ENCODE measurements around the gene PAPPA.

Gene PAPPA

DNA sequence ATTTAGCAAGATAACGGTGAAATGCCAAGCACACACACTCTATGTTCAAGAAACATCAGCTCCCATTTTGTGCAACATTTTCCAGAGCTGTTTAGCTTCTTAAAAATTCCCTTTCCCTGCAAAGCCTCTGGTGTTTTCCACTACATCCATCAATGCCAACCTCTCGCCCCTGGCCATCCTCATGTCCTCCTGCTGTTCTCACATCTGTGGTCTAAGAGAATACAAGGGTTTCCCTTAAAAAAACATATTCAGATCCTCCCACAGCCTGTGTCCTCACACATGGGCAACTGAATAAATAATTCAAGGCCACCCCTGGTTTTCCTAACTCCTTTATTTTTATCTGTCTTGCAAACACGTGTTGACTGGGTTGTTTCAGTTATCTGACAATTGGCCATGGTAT lies 70.3 kb downstream of the PAPPA start:
- DNase-seq (ENCODE audit: extremely low read depth, low read depth), result no peak
- TF ChIP-seq, protein P1, sequence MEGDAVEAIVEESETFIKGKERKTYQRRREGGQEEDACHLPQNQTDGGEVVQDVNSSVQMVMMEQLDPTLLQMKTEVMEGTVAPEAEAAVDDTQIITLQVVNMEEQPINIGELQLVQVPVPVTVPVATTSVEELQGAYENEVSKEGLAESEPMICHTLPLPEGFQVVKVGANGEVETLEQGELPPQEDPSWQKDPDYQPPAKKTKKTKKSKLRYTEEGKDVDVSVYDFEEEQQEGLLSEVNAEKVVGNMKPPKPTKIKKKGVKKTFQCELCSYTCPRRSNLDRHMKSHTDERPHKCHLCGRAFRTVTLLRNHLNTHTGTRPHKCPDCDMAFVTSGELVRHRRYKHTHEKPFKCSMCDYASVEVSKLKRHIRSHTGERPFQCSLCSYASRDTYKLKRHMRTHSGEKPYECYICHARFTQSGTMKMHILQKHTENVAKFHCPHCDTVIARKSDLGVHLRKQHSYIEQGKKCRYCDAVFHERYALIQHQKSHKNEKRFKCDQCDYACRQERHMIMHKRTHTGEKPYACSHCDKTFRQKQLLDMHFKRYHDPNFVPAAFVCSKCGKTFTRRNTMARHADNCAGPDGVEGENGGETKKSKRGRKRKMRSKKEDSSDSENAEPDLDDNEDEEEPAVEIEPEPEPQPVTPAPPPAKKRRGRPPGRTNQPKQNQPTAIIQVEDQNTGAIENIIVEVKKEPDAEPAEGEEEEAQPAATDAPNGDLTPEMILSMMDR (IDR thresholded peaks at IDR 0.05; ENCODE audit: low read depth, low read length, missing control alignments), result no peak
- no peak overlapping the region for H3K4me3 ChIP-seq (replicated peaks; ENCODE audit: low read depth, low read length)

DNA sequence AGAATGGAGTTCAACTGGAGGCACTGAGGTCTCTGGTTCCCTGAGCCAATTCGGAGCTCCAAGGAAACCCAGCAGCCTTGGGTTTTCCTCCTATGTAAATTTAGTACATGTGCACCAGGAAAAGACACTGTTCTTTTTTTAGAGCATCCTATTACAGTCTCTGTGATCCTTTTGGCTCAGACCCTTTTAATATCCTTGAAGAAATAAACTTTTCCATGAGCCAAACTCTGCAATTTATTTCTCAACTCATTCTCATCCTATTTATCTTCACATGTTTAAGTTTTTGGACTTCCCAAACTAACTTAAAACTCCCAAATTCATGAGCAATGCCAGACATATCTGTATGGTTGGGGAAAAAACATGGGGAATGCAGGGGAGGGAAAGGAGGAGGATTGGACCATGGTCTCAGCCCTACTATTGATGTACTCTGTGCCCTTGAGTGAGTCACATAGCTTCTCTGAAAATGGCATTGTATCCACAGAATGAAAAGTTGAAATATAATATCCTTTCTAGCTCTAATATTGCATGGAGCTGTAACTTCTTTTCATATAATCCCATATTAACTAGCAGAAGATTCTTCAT lies 76.6 kb downstream of the PAPPA start:
- no peak for DNase-seq (ENCODE audit: extremely low read depth, low read depth)
- TF ChIP-seq, protein P1 (IDR thresholded peaks at IDR 0.05; ENCODE audit: low read depth, low read length, missing control alignments), result no peak

DNA sequence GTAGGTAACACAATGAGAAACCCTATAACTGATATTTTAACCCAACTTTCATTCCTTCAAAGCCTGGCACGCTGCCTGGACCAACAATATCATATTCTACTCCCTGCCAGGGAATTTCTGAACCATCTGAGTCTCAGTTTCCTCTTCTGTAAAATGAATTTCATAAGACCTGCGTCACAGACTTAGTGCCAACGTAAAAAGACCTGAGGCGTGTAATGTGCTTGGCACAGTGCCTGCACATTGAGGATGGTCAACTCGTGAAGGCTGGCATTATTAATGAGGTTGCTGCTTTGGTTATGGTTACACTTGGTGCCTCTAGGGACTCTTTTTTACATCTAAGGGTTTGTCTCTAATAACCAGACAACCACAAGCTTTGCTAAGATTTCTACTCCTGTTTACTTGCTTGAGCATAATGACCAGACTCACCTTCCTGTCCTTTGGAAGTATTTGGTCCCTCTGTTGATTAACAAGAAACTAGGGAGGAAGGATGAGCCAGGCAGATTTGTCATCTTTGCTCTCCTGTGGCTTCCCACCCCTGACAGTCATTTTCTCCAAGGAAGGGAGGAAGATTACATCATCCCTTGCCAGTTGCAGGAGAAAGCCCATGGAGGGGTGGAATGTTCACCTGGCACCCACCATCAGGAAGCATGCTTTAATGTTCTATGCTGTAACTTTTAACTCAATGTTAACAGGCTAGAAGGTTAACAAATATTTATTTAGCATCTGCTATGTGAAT lies 79.0 kb downstream of the PAPPA start:
- H3K4me3 ChIP-seq (replicated peaks; ENCODE audit: low read depth, low read length), result no peak overlapping the region
- TF ChIP-seq, protein P1 (IDR thresholded peaks at IDR 0.05; ENCODE audit: low read depth, low read length, missing control alignments), result no peak
- DNase-seq (ENCODE audit: extremely low read depth, low read depth), result no peak

More for the DNA sequence above, 76.6 kb downstream of the PAPPA start:
- H3K4me3 ChIP-seq (replicated peaks; ENCODE audit: low read depth, low read length), result no peak overlapping the region

DNA sequence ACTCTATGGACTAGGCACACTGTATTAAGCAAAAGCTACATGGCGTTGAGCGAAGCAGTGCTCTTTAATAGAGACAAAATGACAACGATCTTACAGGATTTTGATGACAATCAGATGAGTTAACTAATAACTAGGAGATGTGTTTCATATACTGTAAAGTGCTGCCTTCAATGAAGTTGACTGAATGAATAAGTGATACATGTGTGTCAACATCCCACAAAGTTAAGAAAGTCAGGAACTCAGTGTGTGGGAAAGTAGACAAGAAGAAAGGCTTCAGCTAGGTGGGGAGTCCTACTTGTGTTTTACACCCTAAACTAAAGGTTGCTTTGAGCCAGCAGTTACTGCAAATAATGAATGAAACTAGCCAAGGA lies 79.6 kb downstream of the PAPPA start:
- TF ChIP-seq, protein P1 (IDR thresholded peaks at IDR 0.05; ENCODE audit: low read depth, low read length, missing control alignments), result no peak
- no peak for DNase-seq (ENCODE audit: extremely low read depth, low read depth)
- H3K4me3 ChIP-seq (replicated peaks; ENCODE audit: low read depth, low read length), result no peak overlapping the region

DNA sequence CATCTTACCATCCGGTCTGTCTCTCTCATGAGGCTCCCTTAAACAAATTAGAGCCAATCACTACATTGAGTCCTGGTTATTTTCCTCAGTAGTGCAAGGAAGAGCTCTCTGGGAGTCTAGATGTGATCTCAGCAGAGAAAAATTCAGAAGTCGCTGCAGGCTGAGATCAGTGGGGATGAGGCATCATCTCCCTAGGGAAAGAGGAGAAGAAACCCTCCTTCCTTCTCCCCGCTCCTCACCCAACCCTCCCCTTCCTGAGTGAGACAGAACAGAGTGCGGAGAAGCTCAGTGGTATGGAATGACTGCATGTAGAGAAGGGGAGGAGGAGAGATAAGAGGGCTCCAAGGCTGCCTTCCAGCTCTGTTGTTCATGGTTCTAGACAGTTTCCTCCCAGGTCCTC lies 80.5 kb downstream of the PAPPA start:
- H3K4me3 ChIP-seq (replicated peaks; ENCODE audit: low read depth, low read length), result no peak overlapping the region
- TF ChIP-seq, protein P1 (IDR thresholded peaks at IDR 0.05; ENCODE audit: low read depth, low read length, missing control alignments), result no peak
- DNase-seq (ENCODE audit: extremely low read depth, low read depth), result peak; percentile 56

DNA sequence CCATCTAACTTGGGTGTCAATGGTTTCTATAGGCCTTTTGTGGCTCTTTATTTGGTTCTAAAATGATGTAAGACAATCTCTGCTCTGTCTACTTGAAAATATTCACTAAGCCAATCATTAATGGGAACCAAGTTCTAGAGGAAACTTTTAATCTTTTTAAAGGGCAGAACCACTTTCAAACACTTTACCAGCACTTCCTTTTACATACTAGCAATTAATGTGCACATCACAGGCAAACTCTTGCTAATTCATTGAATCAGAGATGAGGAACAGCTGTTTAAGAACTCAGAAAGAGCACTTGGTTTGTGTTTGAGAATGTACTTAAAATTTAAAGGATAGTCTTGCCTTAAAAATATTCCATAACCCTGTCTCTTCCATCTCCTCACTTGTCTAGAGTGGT lies 83.4 kb downstream of the PAPPA start:
- no peak overlapping the region for H3K4me3 ChIP-seq (replicated peaks; ENCODE audit: low read depth, low read length)
- TF ChIP-seq, protein P1 (IDR thresholded peaks at IDR 0.05; ENCODE audit: low read depth, low read length, missing control alignments), result no peak
- DNase-seq (ENCODE audit: extremely low read depth, low read depth), result no peak
